A204.1 (cell line): ENCODE measurements around the gene EMID1.

Experiments
- FAIRE-seq: peaks from 2 replicates; lab custom pipeline; 2012; peaks lifted over from hg19 to GRCh38; lab: Jason Lieb, UNC

The EMID1 gene

DNA sequence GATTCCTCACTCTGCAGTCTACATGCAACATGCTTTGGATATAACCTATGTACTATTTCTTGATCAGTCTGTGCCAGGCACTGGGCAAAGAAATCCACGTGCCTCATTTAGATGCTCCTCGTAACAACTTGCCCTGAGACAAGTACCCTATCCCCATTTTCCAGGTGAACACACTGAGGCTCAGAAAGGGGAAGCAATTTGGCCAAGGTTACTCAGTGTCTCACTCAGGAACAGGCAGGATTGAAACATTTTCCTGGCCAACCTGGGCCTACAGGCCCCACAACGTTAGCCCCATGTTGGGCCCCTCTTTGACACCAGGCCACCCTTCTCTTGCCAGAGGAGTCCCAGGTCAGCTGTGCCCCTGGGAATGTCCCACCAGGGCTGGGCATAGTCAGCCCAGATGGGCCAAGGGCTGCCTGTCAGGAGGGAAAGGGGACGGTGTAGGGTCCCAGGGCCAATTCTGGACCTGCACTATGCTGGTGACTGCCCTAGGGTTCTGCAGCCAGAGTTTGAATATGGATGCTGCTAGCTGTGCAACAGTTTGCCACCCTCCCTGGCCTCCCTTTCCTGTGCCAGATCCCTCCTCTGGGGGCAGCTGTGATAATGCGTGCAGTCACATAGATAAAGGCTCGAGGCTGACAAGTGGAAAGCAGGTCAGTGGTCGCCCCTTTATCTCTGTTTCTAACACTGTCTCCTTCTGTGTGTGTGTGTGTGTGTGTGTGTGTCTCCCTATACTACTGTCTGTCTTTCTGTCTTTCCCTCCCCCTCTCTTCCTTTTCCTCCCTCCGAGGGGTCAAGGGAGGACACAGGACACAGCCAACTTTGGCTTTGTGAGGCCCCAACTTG is 10.4 kb upstream of the EMID1 start:
- FAIRE-seq, result no peak

DNA sequence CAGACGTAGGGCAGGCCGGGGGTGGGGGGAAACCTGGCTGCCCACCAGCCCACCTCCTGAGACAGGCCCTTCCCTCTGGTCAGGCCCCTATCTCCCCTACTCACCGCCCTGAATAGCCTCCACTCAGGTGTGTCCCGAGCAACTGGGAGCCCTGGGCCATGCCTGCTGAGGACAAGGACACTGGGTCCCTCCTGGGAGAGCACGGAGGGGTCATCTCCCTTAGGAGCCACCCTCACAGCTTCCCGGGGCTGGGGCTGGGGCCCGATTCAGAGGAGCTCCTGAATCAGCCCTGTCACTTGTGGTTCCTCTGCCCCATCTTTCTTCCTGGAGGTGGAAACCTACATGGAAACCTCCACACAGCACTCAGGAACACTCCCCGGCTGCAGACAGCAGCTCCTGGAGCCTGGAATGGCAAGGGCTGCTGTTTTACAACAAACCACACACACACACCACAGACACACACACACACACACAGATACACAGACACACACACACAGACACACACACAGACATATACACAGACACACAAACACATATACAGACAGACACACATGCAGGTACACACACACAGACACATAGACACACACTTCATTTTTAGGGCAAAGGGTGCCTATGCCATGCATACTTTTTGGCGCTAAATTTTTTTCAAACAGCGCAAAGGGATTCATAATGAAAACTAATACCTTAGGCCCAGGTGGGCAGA is 9.6 kb upstream of the EMID1 start:
- FAIRE-seq, result no peak

DNA sequence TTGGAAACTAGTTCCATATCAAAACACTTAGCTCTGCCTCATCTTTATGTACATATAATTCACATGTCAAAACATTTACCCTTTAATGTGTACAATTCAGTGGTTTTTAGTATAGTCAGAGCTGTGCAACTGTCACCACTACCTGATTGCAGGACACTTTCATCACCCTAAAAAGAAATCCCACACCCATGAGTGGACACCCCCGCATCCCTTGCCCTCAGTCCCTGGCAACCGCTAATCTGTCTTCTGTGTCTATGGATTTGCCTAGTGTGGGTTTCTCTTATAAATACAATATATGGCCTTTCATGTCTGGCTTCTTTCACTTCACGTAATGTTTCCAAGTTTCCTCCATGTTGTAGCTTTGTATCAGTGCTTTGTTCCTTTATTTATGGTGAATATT is 8.6 kb upstream of the EMID1 start:
- no peak for FAIRE-seq

DNA sequence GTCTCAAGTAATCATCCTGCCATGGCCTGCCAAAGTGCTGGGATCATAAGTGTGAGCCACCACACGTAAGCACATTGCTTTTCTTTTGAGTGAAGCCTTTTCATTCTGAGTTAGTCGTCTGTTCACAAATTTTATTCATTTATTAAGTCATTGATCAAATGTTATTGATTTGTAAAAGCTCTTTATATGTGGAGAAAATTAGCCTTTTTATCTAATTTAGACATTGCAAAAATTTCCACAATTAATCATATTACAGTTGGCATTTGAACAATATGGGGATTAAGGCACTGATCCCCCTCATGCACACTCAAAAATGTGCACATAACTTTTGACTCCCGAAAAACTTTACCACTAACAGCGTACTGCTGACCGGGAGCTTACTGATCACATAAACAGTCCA is 7.5 kb upstream of the EMID1 start:
- no peak for FAIRE-seq

DNA sequence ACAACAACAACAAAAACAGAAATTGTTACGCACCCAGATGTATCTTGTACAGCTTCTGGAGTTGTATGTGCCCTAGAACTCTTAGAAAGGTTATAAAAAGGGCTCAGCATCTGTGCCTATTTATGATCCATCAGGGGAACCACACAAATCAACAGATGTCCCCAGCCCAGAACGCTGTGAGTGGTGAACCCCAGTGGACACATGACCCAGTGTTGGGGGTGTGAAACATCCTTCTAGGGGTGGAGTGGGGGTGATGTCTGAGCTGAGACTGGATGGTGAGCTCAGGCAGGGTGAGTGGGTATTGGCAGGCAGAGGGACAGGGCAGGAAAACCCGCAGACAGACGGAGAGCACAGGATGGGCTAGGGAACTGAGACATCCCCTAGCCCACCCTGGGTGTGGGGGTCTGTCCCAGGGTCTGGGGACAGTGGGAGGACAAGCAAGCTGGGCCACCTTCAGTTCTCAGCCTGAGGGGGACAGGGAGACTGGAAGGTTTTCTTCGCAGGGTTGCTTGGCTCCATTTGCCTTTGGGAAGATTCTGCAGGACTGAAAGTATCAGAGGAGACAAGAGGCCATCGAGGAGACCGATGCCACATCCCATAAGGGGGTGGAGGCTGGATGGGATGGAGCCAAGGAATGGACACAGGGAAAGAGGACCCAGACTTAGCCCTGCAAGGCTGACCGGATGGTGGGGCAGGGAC is 5.8 kb upstream of the EMID1 start:
- FAIRE-seq, result no peak

DNA sequence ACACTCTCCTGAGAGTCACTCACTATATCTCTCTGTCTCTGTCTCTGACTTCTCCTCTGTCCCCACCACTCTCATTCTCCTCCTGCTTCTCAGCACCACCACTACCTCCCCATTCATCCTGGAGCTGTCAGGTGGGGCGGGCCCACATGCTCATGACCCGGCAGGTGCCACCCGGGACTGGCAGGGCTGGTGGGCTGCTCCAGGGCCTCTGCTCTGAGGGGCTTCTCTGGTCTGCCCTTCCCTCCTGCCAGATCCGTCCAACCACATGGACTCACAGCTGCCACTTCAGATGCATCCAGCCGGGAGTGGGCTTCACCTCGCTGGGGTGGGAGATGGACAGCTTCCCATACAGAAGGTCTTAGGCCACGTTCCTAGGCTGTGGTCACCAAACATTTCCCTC is 4.8 kb upstream of the EMID1 start:
- FAIRE-seq, result no peak

DNA sequence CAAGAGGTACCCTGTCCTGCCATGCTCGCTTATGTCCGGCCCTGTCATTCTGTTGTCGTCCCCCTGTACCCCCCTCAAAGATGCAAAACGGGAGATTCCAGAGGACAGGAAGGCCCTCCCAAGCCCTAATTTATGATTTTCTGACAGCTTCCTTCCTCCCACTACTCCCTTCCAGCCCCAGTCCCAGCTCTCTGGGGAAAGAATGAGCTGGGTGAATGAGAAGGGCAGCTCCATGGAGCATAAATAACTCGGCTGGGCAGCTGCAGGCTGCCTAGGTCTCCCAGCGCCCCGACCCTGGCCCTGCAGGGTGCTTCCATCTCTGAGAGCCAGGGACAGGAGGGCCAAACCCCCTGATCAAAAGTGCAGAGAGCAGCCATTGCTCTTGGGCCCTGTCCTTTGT is 3.9 kb upstream of the EMID1 start:
- no peak for FAIRE-seq

DNA sequence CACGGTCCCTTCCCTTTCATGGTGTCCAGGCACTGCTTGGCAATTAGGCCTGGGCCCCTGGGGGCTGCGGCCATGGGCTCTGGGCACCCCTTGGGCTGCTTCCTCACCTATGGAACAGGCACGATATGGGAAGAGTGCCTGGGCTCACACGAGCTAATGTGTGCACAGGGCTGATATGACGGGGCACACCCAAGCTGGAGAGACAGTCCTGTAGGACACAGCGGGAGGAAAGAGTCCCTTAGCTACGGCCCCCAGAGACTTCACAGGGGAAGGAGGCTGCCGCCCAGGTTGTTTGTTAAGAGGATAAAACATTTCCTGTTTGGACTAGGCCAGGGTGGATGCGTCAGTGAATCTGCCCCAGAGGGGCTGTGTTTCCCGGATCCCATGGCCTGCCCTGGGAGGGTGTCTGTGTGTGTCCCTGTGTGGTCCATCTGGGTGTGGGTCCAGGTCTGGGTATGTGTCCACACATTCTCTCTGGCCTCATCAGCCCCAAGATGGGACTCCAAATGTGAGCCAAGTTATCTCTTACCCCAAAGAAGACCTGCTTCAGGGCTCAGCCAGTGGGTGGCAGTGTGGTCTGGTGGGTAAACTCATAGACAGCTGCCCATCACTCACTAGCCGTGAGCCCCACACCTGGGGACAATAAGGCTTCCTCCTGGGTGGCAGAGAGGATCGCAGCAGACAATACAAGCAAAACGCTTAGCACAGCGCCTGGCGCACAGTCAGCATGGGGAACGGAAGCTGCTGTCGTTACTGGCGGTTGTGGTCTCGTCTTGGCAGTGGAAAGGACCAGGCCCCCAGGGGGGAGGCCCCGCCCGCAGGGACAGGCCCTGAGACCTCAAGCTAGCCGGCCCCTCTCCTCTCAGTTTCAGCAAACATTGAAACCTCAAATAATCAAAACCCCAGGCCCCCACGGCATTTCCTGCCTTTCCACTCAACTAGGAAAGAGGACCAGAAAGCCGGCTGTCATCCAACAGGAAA is 3.2 kb upstream of the EMID1 start:
- no peak for FAIRE-seq

DNA sequence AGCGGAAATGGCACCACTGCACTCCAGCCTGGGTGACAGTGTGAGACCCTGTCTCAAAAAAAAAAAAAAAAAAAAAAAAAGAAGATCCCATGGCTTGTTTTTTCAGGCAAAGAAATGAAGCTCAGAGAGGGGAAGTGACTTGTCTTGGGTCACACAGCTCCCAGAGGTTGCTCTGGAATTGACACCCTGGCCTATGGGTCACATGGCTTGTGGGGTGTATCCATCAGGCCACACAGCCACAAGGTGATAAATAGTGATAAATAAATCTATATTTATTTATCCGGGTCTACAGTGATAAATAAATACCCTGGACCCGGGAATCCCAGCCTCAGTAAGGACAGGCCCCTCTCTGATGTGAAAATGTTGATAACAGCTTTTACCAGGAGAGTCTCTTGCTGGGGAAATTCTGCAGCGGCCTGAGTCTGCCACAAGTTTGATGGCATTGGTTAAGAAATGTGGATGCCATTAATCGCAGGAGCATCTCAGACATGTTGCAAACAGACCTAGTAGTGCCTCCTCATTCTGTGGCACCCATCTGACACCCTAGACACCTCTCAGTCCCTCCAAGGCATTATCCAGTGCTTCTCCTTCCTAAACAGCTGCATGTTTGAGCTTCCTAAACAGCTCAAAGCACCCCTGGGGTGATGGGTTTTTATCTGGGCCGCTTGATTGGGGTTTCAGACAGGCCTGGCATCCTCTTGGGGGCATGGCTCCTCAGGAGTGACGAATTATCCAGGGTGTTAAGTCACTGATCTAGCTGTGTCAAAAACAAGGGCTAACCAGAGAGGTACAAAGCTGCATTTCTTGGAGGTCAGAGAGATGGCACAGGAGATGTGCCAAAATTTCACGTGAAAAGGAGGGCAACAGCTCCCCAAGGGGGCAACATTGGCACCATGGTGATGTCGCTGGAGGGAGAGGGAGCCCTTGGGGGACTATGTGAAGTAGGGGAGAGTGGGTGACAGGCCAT is 1.9 kb upstream of the EMID1 start:
- FAIRE-seq, result no peak

DNA sequence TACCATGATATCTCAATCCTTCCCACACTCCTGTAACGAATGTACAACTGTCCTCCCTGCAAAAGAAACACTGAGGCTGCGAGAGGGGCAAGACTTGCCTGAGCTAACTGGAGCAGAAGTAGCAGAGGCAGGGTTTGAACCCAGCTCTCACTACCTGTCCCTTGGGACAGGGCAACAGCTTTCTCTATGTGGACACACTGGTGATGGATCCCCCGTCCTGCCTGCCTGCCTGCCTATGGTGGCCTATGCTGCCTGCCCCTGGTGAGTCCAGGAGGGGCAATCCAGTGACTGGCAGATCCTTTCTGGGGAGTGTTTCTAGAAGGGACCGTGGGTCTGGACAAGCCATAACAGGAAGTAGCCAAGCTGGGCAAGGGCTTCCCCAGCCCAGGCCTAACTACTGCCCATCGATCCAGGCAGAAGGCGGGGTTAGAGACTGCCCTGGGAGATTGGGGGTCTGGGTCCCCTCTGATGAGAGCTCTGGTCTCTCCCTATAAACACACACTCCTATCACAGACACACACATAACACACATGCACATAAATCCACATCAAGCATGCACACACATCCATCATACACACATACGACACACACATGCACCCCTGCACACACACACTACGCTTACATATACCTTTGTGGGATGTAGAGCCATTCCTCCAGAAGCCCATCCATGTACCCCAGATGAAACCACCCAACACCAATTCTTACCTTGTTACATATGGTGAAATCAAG is 1.1 kb upstream of the EMID1 start:
- FAIRE-seq, result no peak

DNA sequence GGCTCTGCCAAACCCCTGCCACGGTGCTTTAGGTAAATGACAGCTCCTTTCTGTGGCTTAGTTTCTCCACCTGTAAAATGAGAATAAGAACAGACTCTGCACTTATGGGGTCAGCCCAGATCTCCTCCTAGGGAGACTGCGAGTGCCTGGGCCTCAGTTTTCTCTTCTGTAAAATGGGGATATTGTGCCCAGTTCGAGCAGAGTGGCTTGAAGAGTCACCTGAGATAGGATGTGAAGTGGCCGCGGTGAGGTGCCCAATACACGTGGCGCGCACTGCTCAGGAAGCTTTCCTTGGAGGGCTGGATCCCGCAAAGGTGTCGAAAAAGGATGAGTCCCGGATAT is 473 bp upstream of the EMID1 start:
- no peak for FAIRE-seq

DNA sequence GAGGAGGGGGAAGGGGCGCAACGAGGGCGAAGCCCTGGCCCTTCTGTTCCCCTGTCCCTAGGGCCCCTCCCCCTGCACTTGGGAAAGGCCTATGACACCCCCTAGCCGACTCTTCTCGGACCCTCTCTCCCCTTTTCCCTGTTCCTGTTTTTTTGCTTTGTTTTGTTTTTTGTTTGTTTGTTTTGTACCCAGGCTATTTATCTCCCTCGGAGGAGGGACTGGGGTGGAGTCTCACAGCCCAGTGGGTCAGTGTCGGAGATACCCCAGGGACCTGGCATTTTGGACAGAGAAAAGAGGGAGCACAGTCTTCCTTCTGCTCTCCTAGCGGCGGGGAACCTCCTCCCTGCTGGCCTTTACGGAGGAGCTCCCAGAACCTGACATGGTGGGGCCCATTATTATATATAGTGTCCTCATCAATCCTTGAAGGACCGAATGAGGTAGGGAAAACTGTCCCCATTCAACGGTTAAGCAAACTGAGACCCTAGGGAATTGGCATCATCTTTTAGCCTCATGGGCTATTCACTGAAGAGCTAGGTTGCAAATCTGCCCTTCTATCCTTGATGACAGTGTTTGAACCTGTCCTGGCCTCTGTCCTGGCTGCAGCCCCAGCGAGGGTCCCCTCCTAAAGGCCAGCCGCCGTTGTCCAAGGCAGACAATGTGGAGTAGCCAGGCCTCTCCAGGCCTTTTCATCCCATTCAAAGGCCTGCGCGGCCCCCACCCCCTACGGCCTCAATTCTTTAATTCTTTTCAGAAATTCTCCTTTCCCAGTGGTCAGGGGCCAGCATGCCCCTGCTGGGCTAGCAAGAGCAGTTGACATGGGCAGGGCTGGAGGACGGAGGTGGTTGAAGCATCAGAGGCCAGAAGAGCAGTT is 911 bp downstream of the EMID1 start:
- FAIRE-seq, result no peak

DNA sequence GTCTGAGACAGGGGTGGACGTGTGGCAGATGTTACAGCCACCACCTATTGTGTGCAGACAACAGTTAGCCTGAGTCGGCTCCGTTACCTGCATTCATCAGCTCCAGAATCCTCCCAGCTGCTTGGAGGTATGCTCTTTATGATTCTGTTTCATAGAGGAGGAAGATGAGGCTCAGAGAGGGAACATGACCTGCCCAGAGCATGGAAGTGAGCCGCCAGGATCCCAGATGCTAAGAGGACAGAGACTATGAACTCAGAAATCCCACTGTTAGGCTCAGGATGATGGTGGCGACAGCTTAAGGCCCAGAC is 1.5 kb downstream of the EMID1 start:
- FAIRE-seq, result no peak

DNA sequence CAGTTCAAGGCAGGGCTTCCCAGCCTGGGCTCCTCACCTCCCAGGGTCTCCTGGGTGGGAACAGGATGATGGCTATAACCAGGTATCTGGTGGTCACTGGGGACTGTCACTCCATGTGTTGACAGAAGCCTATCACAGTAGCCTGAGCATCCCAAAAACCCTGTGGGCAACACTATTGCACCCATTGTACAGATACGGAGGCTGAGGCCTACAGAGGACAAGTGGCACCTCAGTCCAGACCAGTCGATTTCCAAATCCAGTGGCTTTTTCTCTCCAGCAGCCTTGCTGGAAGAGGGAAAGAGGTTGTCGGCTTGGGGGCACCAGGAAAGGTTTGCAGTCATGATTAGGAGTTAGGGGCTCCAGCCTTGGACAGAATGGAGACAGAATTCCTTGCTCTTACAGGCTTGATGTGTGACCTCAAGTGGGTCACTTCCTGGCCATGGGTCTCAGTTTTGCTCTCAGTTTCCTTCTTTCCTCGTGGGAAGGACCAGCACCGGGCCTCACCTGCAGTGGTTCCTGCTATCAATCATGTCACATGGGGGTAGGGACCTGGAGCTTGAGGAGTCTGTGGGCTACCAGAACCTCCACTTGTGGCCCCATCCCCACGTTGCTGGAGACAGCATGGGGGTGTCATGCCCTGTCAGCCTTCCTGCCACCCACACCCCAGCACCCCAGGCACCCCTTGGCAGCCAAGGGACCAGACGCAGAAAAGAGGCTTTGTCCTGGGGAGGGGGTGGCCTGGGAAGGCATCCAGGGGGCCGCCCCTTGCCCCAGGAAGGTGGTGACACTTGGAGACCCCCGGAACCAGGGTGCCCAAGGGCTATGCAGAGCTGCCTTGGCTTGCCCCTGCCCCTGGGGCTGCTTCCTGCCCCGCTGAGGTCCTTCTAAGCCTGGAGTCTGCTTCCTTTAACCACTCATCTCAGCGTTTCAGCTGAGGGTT is 2.1 kb downstream of the EMID1 start:
- FAIRE-seq, result no peak

DNA sequence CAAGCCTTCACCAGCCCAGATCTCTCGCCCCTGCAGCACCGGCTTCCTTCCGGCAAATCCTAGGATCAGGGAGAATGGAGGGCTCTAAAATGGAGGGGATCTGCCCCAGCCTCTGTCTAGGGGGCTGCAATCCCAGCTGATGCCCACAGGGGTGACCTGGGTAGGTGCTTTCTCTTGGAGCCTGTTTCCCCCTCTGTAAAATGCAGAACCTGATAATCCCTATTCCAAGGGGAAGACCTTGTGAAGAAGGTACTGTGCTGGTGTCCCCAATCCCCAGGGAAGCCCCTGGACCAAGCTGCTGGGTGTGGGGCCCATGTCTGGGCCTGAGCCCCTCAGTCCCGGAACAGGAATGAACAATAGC is 2.8 kb downstream of the EMID1 start:
- no peak for FAIRE-seq

DNA sequence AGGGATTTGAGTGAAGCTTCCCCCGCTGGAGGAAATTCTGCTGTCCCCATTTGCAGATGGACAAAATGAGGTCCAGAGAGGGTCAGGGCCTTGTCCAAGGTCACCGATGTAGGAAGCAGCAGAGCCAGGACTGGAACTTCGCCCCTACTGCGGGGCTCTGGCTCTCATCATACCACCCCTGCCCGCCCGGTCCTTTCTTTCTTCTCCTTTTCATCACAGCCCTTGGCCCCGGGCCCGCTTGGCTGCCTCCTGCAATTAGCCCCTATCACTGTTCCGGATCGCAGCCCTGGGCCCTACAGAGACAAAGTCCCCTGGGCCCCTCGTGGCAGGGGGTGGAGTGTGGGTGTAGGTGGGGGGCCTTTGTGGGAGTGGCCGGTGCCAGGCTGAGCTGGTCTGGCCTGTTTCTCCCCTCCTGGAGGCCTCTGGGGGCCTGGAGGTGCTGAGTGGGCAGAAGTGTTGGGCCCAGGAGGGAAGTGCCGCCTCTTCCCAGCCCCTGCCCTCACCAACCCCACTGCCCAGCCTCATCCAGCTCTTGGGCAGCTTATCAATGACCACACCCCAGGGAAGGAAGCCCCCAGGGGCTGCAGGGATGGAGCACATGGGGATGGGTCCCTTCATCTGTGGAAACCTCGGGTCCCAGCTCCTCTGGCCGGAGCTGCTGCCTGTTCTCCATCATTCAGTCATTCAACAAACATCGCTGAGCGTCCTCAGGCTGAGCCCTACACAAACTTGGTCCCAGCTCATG is 3.4 kb downstream of the EMID1 start:
- no peak for FAIRE-seq

DNA sequence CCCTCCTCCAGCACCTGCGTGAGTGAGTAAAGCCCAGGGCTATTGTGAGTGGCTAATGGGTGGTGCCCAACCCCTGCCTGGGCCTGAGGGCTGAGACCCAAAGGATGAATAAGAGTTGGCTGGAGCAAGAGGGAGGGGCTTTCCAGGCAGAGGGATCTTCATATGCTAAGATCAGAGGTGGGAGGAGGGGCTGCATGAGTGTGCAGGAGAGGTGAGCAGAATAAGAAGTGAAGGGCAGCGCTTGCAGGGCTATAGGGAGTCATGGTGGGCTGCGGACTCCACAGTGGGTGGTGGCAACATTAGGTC is 3.9 kb downstream of the EMID1 start:
- FAIRE-seq, result no peak

DNA sequence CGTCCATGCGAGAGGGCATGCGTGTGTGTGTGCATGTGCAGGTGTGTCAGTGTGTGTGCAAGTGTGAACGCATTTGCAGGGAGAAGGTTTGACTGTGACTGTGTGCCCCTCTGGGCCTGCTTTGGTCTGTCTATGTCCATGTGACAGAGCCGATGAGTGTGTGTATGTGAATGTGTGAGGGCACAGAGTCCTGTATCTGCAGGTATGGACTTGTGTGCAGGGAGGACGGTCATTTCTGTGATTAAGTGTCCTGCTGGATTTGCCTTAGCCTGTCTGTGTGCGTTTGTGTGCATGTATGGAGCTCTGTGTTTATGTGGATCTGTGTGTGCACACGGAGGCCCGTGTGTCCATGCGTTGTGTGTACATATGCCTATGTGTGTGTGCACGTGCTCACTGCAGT is 5.4 kb downstream of the EMID1 start:
- FAIRE-seq, result no peak
